HEK293 (cell line): ENCODE measurements around the gene KCNT1.

Experiments used
- CTCF ChIA-PET: fragments of 350-600 bp; formaldehyde crosslinking; extraction: SDS; loops from one replicate; lab custom pipeline; 2021; ENCODE audit warnings: antibody characterized with exemption; lab: Yijun Ruan, JAX
- POLR2A ChIA-PET: fragments of 300-600 bp; formaldehyde crosslinking; extraction: SDS; loops from one replicate; lab custom pipeline; 2020; ENCODE audit warnings: antibody characterized with exemption, inconsistent platforms; lab: Yijun Ruan, JAX
- H3K27ac ChIP-seq: fragments of 200-500 bp; sonication (Bioruptor generic); 2 replicates; pipeline ENCODE4 v1.5.1; 2014; ENCODE audit warnings: low read depth, low read length, control low read depth, inconsistent platforms; ENCODE audit errors: extremely low read depth
- H3K36me3 ChIP-seq, 2 experiments: fragments of 200-500 bp in 1 of 2; sonication (Bioruptor generic) in 1 of 2; 1 replicate in 1 of 2; 2 replicates in 1 of 2; pipeline ENCODE4 v1.5.1; 2014 to 2017; ENCODE audit warnings: inconsistent platforms in 2 of 2, low read length in 2 of 2; ENCODE audit not compliant: control insufficient read depth in 2 of 2, insufficient read depth in 1 of 2
- H3K4me1 ChIP-seq: fragments of 200-500 bp; sonication (Bioruptor generic); 2 replicates; pipeline ENCODE4 v1.5.1; 2014; ENCODE audit warnings: mild to moderate bottlenecking, low read length, inconsistent platforms; ENCODE audit not compliant: control insufficient read depth, insufficient read depth
- H3K4me3 ChIP-seq: 2 replicates; pipeline ENCODE4 v1.5.1; 2011; ENCODE audit warnings: low read depth, mild to moderate bottlenecking, control low read depth, low read length, moderate library complexity
- H3K9me3 ChIP-seq: fragments of 200-500 bp; sonication (Bioruptor generic); 2 replicates; pipeline ENCODE4 v1.5.1; 2014; ENCODE audit warnings: low read depth, low read length, inconsistent platforms; ENCODE audit not compliant: control insufficient read depth, insufficient read depth
- BCL11A ChIP-seq: fragments of 450-650 bp; formaldehyde crosslinking; IDR thresholded peaks from 2 replicates; pipeline ENCODE4 v1.5.1; 2016; ENCODE audit warnings: low read depth, missing biosample characterization, missing genetic modification characterization
- HOXD13 ChIP-seq: sonication (generic); formaldehyde crosslinking; IDR thresholded peaks from 2 replicates; pipeline ENCODE4 v1.8.0; 2022; ENCODE audit warnings: missing genetic modification reagents, borderline replicate concordance
- KLF7 ChIP-seq: fragments of 450-650 bp; formaldehyde crosslinking; IDR thresholded peaks from 2 replicates; pipeline ENCODE4 v1.5.1; 2016; ENCODE audit warnings: missing biosample characterization, missing genetic modification characterization, borderline replicate concordance
- MEIS1 ChIP-seq: sonication (generic); formaldehyde crosslinking; IDR thresholded peaks from 2 replicates; pipeline ENCODE4 v1.8.1; 2022; ENCODE audit warnings: missing genetic modification reagents, mild to moderate bottlenecking, borderline replicate concordance
- OVOL3 ChIP-seq: fragments of 450-650 bp; formaldehyde crosslinking; IDR thresholded peaks from 2 replicates; pipeline ENCODE4 v1.5.1; 2016; ENCODE audit warnings: missing biosample characterization, missing genetic modification characterization
- PRDM1 ChIP-seq: fragments of 450-650 bp; formaldehyde crosslinking; IDR thresholded peaks from 2 replicates; pipeline ENCODE4; 2016; ENCODE audit warnings: missing biosample characterization, missing genetic modification characterization
- SCRT1 ChIP-seq: fragments of 450-650 bp; formaldehyde crosslinking; IDR thresholded peaks from 2 replicates; pipeline ENCODE4 v1.5.1; 2016; ENCODE audit warnings: missing biosample characterization, missing genetic modification characterization, borderline replicate concordance
- SP7 ChIP-seq: fragments of 450-650 bp; formaldehyde crosslinking; IDR thresholded peaks from 2 replicates; pipeline ENCODE4 v1.5.1; 2016; ENCODE audit warnings: missing biosample characterization, missing genetic modification characterization
- WT1 ChIP-seq: fragments of 450-650 bp; formaldehyde crosslinking; IDR thresholded peaks from 2 replicates; pipeline ENCODE4 v1.5.1; 2016; ENCODE audit warnings: missing biosample characterization, missing genetic modification characterization
- ZBTB48 ChIP-seq: fragments of 450-650 bp; formaldehyde crosslinking; IDR thresholded peaks from 2 replicates; pipeline ENCODE4 v1.5.1; 2016; ENCODE audit warnings: missing biosample characterization, missing genetic modification characterization
- ZFHX2 ChIP-seq: fragments of 450-650 bp; formaldehyde crosslinking; conservative IDR thresholded peaks from 2 replicates; pipeline ENCODE4 v1.5.1; 2016; ENCODE audit warnings: missing biosample characterization, missing genetic modification characterization
- ZFP69B ChIP-seq: fragments of 450-650 bp; formaldehyde crosslinking; IDR thresholded peaks from 2 replicates; pipeline ENCODE4 v1.5.1; 2016; ENCODE audit warnings: missing biosample characterization, missing genetic modification characterization
- ZNF112 ChIP-seq: fragments of 450-650 bp; formaldehyde crosslinking; IDR thresholded peaks from 2 replicates; pipeline ENCODE4 v1.5.0; 2017; ENCODE audit warnings: missing biosample characterization, missing genetic modification characterization
- ZNF114 ChIP-seq: fragments of 450-650 bp; formaldehyde crosslinking; IDR thresholded peaks from 2 replicates; pipeline ENCODE4 v1.5.0; 2017; ENCODE audit warnings: missing biosample characterization, missing genetic modification characterization
- ZNF121 ChIP-seq: fragments of 450-650 bp; formaldehyde crosslinking; IDR thresholded peaks from 2 replicates; pipeline ENCODE4 v1.5.1; 2016; ENCODE audit warnings: missing biosample characterization, missing genetic modification characterization
- ZNF140 ChIP-seq: fragments of 450-650 bp; formaldehyde crosslinking; IDR thresholded peaks from 2 replicates; pipeline ENCODE4 v1.5.1; 2016; ENCODE audit warnings: missing biosample characterization, missing genetic modification characterization
- ZNF211 ChIP-seq: fragments of 450-650 bp; formaldehyde crosslinking; IDR thresholded peaks from 2 replicates; pipeline ENCODE4 v1.5.1; 2016; ENCODE audit warnings: low read depth, missing biosample characterization, missing genetic modification characterization
- ZNF214 ChIP-seq: fragments of 450-650 bp; formaldehyde crosslinking; IDR thresholded peaks from 2 replicates; pipeline ENCODE4 v1.5.1; 2017; ENCODE audit warnings: missing biosample characterization, mild to moderate bottlenecking, missing genetic modification characterization, borderline replicate concordance
- ZNF274 ChIP-seq, 2 experiments: fragments of 200-500 bp in 1 of 2; fragments of 450-650 bp in 1 of 2; sonication (Bioruptor generic) in 1 of 2; formaldehyde crosslinking in 1 of 2; IDR thresholded peaks; 2 replicates each; pipeline versions ENCODE4 v1.5.1 to v1.6.1; 2014 to 2016; ENCODE audit warnings: borderline replicate concordance in 1 of 2, inconsistent platforms in 1 of 2, low read length in 1 of 2, missing biosample characterization in 1 of 2, missing genetic modification characterization in 1 of 2
- ZNF302 ChIP-seq: fragments of 450-650 bp; formaldehyde crosslinking; IDR thresholded peaks from 2 replicates; pipeline ENCODE4 v1.5.1; 2016; ENCODE audit warnings: missing biosample characterization, missing genetic modification characterization, low read depth
- ZNF341 ChIP-seq: fragments of 450-650 bp; formaldehyde crosslinking; IDR thresholded peaks from 2 replicates; pipeline ENCODE4; 2016; ENCODE audit warnings: low read depth, missing biosample characterization, missing genetic modification characterization
- ZNF37A ChIP-seq: fragments of 450-650 bp; IDR thresholded peaks from 2 replicates; pipeline ENCODE4 v1.5.1; 2018; ENCODE audit warnings: missing biosample characterization, missing genetic modification characterization
- ZNF48 ChIP-seq: fragments of 450-650 bp; formaldehyde crosslinking; IDR thresholded peaks from 2 replicates; pipeline ENCODE4 v1.5.1; 2016; ENCODE audit warnings: missing biosample characterization, missing genetic modification characterization
- ZNF514 ChIP-seq: fragments of 450-650 bp; formaldehyde crosslinking; IDR thresholded peaks from 2 replicates; pipeline ENCODE4 v1.5.1; 2016; ENCODE audit warnings: missing biosample characterization, missing genetic modification characterization
- ZNF585B ChIP-seq: fragments of 450-650 bp; formaldehyde crosslinking; IDR thresholded peaks from 2 replicates; pipeline ENCODE4 v1.5.1; 2016; ENCODE audit warnings: missing biosample characterization, missing genetic modification characterization
- ZNF621 ChIP-seq: fragments of 450-650 bp; formaldehyde crosslinking; IDR thresholded peaks from 2 replicates; pipeline ENCODE4 v1.5.1; 2017; ENCODE audit warnings: missing biosample characterization, missing genetic modification characterization
- ZNF629 ChIP-seq: fragments of 450-650 bp; formaldehyde crosslinking; IDR thresholded peaks from 2 replicates; pipeline ENCODE4 v1.5.1; 2017; ENCODE audit warnings: missing biosample characterization, missing genetic modification characterization
- ZNF658 ChIP-seq: fragments of 450-650 bp; formaldehyde crosslinking; IDR thresholded peaks from 2 replicates; pipeline ENCODE4; 2016; ENCODE audit warnings: missing biosample characterization, missing genetic modification characterization
- ZNF747 ChIP-seq: fragments of 450-650 bp; formaldehyde crosslinking; IDR thresholded peaks from 2 replicates; pipeline ENCODE4 v1.5.1; 2016; ENCODE audit warnings: missing biosample characterization, missing genetic modification characterization
- TF ChIP-seq, protein P1 (sequence below): fragments of 450-650 bp; formaldehyde crosslinking; IDR thresholded peaks from 2 replicates; pipeline ENCODE4 v1.5.1; 2016; ENCODE audit warnings: missing biosample characterization, missing genetic modification characterization
- TF ChIP-seq, protein P2 (sequence below): fragments of 450-650 bp; formaldehyde crosslinking; IDR thresholded peaks from 2 replicates; pipeline ENCODE4 v1.5.1; 2016; ENCODE audit warnings: missing biosample characterization, missing genetic modification characterization

Gene KCNT1

DNA sequence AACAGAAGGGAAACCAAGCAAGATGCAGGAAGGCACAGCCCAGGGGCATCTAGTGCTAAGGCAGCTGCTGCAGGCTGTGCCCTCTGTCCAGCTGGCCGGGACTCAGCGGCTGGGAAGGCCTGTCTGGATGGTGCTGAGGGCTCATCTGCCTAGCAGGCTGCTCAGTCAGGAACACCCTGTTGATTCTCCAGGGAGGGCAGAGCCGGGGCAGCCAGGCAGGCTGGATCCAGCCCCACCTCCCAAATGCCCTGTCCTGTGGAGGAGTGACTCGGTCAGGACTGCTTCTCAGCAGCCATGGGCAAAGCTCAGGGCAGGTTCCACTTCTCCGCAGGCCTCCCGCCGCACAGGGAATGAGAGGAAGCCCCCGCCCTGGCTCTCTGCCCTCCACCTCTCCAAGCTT, 46.7 kb upstream of the KCNT1 start (continued):
- TF ChIP-seq, protein P1, sequence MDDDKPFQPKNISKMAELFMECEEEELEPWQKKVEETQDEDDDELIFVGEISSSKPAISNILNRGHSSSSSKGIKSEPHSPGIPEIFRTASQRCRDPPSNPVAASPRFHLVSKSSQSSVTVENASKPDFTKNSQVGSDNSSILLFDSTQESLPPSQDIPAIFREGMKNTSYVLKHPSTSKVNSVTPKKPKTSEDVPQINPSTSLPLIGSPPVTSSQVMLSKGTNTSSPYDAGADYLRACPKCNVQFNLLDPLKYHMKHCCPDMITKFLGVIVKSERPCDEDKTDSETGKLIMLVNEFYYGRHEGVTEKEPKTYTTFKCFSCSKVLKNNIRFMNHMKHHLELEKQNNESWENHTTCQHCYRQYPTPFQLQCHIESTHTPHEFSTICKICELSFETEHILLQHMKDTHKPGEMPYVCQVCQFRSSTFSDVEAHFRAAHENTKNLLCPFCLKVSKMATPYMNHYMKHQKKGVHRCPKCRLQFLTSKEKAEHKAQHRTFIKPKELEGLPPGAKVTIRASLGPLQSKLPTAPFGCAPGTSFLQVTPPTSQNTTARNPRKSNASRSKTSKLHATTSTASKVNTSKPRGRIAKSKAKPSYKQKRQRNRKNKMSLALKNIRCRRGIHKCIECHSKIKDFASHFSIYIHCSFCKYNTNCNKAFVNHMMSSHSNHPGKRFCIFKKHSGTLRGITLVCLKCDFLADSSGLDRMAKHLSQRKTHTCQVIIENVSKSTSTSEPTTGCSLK, result no peak
- TF ChIP-seq ZNF658 (no peak), ZNF585B (tag by site-specific recombination) (no peak), ZFHX2 (no peak)
- TF ChIP-seq, protein P2, sequence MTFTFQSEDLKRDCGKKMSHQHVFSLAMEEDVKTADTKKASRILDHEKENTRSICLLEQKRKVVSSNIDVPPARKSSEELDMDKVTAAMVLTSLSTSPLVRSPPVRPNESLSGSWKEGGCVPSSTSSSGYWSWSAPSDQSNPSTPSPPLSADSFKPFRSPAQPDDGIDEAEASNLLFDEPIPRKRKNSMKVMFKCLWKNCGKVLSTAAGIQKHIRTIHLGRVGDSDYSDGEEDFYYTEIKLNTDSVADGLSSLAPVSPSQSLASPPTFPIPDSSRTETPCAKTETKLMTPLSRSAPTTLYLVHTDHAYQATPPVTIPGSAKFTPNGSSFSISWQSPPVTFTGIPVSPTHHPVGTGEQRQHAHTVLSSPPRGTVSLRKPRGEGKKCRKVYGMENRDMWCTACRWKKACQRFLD (tag by site-specific recombination), result no peak
- TF ChIP-seq, all 188 proteins: peak for 0

DNA sequence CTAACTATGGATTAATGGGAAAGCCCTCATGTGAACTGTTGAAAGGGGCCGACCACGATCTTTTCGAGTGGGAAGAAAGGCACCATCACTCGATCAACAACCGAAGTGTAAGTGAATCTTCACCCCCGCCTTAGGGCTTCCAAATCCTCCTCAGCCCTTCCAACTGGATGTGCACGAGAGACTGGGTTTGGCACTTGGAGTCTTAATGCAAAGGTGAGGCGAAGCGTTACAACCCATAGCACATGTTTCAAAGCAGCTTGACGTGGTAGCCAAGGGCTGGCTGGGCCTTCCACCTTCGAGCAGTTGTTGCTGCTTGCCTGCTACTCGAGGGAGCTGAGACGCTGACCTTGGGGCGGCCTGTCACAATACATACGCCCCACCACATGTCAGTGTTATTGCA, 44.6 kb upstream of the KCNT1 start:
- Histone ChIP-seq H3K4me3 (no peak overlapping the region), H3K27ac (no peak overlapping the region), H3K36me3 (no peaks in the 10 kb centered on the region), H3K4me1 (no peaks in the 10 kb centered on the region), H3K9me3 (no peaks in the 10 kb centered on the region)
- TF ChIP-seq ZNF48 (tag by site-specific recombination), result no peak
- TF ChIP-seq ZNF274 (IDR thresholded peaks at IDR 0.05; ENCODE audit: low read length), result no peak
- no peak for TF ChIP-seq ZNF274 (tag by site-specific recombination; IDR thresholded peaks at IDR 0.05; ENCODE audit: borderline replicate concordance)
- TF ChIP-seq ZNF302 (tag by site-specific recombination), result no peak
- TF ChIP-seq ZNF114, result no peak
- no peak for TF ChIP-seq ZNF37A
- TF ChIP-seq ZBTB48 (tag by site-specific recombination), result no peak
- no peak for TF ChIP-seq ZNF341
- no peak for TF ChIP-seq ZNF121 (tag by site-specific recombination)
- TF ChIP-seq ZNF747 (tag by site-specific recombination), result no peak
- TF ChIP-seq SCRT1 (tag by site-specific recombination), result no peak
- TF ChIP-seq ZNF621, result no peak
- TF ChIP-seq ZNF629 (tag by site-specific recombination), result no peak
- no peak for TF ChIP-seq ZNF514 (tag by site-specific recombination)
- ChIA-PET CTCF (no interaction called here), POLR2A (no interaction called here)

DNA sequence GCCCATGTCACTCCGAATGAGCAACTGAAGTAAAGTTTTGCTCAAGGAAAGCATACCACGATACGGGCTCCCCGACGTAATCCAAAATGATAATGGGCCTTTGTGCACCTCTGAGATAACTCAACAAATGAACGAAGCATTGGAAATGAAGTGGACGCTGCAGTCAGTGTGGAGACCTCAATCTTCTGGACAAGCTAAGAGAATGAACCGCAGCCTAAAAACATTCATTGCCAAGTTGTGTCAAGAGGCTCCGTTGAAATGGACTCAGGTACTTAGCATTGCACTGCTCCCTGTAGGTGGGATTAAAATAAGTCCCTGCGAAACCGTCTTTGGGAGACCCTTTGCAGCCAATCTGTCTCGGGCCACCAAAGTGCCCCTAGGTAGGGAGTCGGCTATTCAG, 42.7 kb upstream of the KCNT1 start:
- POLR2A ChIA-PET, result no interaction called here
- no peak for TF ChIP-seq HOXD13 (CRISPR knock-in tag)
- no peak for TF ChIP-seq KLF7 (tag by site-specific recombination)
- TF ChIP-seq ZNF140 (tag by site-specific recombination), result no peak
- no peak for TF ChIP-seq SP7 (tag by site-specific recombination)
- TF ChIP-seq, protein P2 (tag by site-specific recombination), result no peak
- TF ChIP-seq ZFP69B (tag by site-specific recombination), result no peak
- no peak for TF ChIP-seq BCL11A (tag by site-specific recombination)
- no peak for TF ChIP-seq OVOL3 (tag by site-specific recombination)
- TF ChIP-seq PRDM1 (tag by site-specific recombination), result no peak
- TF ChIP-seq, protein P1, result no peak
- TF ChIP-seq ZNF214 (tag by site-specific recombination), result no peak
- TF ChIP-seq WT1 (tag by site-specific recombination), result no peak
- TF ChIP-seq ZNF112 (tag by site-specific recombination), result no peak
- no peak for TF ChIP-seq ZNF621
- no peak for TF ChIP-seq MEIS1
- no peak for TF ChIP-seq ZNF211 (tag by site-specific recombination)

More for the DNA sequence above, 42.7 kb upstream of the KCNT1 start:
- no peaks in the 10 kb centered on the region for H3K4me1 ChIP-seq
- no peaks in the 10 kb centered on the region for H3K36me3 ChIP-seq
- no peaks in the 10 kb centered on the region for H3K9me3 ChIP-seq
- no peak overlapping the region for H3K27ac ChIP-seq
- no peak overlapping the region for H3K4me3 ChIP-seq
- CTCF ChIA-PET, result no interaction called here
